Osteocyte (in vitro differentiated cells): ENCODE results near the gene TBPL1. TPM values are rescaled to one million over a fixed set of nuclear protein-coding genes. Genes with fewer than 3 reads are reported as not detected.

Experiments used
- DNase-seq: peaks from one replicate; pipeline ENCODE4 v3.0.0; 2021; ENCODE audit warnings: mixed read lengths; ENCODE audit not compliant: unreplicated experiment; ENCODE audit errors: extremely low spot score
- H3K27ac Mint-ChIP-seq: one replicate; pipeline ENCODE4 v1.8.0; 2021; ENCODE audit warnings: mild to moderate bottlenecking, mixed read lengths; ENCODE audit not compliant: unreplicated experiment
- H3K27me3 Mint-ChIP-seq: one replicate; pipeline ENCODE4 v1.8.0; 2021; ENCODE audit warnings: mixed read lengths; ENCODE audit not compliant: unreplicated experiment
- H3K36me3 Mint-ChIP-seq: one replicate; pipeline ENCODE4 v1.8.0; 2021; ENCODE audit warnings: mixed read lengths; ENCODE audit not compliant: unreplicated experiment
- H3K4me1 Mint-ChIP-seq: one replicate; pipeline ENCODE4 v1.8.0; 2021; ENCODE audit warnings: mixed read lengths; ENCODE audit not compliant: unreplicated experiment
- H3K4me3 Mint-ChIP-seq: one replicate; pipeline ENCODE4 v1.8.0; 2021; ENCODE audit warnings: mild to moderate bottlenecking, moderate library complexity, mixed read lengths; ENCODE audit not compliant: unreplicated experiment
- H3K9me3 Mint-ChIP-seq: one replicate; pipeline ENCODE4 v1.8.0; 2021; ENCODE audit warnings: mixed read lengths; ENCODE audit not compliant: unreplicated experiment
- total RNA-seq: library from RNA; stranded (reverse); gene quantifications from 2 replicates; pipeline ENCODE4 v1.2.1, GENCODE V29; 2021
- TF ChIP-seq, protein P1 (sequence below): fragments of 200-600 bp; sonication (generic); IDR thresholded peaks from 2 replicates; pipeline ENCODE4 v1.5.0; 2021; ENCODE audit warnings: antibody characterized with exemption, mild to moderate bottlenecking, moderate library complexity

The TBPL1 gene
- total RNA-seq, 1 donor from 2014 or later, result 35.0 TPM

DNA sequence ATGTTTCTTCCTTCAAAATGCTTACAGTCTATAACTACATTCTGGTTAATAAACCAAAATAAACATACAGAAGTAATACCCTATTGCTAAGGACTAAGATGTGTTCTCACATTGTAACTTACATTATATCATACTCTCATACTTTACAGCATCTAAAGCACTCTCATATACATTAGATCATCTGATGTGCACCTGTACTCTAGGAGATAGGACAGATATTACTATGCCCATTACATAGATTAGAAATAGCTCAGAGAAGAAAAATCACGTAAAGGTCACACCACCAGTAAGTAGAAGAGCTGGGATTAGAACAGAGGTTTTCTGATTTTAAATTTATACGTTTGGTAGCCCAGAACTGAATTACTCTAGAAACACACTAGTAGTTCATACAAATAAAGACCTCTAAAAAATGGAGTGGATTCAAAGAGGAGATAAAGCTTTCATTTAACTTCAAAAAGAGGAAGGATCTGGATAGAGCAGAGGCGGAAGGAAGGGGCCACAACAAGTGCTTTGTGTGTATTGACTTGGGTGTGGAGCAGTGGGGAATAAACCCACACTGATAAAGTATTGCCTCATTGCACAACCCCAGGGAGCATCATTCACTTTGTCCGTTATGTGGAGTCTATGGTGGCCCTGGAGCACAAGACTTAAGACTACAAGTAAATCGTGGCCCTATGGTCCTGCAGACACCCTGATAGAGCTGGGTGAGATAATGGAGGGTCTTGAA, 68.5 kb downstream of the TBPL1 start:
- DNase-seq, result no peak
- TF ChIP-seq, protein P1, sequence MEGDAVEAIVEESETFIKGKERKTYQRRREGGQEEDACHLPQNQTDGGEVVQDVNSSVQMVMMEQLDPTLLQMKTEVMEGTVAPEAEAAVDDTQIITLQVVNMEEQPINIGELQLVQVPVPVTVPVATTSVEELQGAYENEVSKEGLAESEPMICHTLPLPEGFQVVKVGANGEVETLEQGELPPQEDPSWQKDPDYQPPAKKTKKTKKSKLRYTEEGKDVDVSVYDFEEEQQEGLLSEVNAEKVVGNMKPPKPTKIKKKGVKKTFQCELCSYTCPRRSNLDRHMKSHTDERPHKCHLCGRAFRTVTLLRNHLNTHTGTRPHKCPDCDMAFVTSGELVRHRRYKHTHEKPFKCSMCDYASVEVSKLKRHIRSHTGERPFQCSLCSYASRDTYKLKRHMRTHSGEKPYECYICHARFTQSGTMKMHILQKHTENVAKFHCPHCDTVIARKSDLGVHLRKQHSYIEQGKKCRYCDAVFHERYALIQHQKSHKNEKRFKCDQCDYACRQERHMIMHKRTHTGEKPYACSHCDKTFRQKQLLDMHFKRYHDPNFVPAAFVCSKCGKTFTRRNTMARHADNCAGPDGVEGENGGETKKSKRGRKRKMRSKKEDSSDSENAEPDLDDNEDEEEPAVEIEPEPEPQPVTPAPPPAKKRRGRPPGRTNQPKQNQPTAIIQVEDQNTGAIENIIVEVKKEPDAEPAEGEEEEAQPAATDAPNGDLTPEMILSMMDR, result no peak
- H3K9me3 Mint-ChIP-seq, result peaks cover 8% of the 10 kb centered on the region
- H3K4me3 Mint-ChIP-seq, result no peak overlapping the region
- peaks cover 33% of the 10 kb centered on the region for H3K36me3 Mint-ChIP-seq
- H3K27me3 Mint-ChIP-seq, result no peaks in the 10 kb centered on the region
- H3K27ac Mint-ChIP-seq, result no peak overlapping the region
- H3K4me1 Mint-ChIP-seq, result peaks cover 29% of the 10 kb centered on the region

DNA sequence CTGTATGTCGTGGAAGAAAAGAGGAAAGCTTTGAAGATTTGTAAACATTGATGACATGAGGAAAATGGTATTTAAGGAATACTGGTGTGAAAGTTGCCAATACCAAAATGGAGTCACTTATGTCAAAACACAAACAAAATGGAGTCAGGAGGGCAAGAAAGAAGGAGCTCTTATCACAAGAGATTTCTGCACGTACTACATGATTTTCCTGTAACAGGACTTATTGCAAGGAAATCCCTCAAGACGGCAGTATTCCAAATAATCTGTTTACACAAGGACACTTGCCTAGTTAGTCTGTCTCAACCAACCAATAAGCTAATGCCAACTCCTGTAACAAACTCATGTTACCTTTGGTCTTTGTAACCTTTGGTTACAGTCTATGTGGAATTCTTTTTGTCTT, 69.6 kb downstream of the TBPL1 start:
- H3K4me1 Mint-ChIP-seq, result peaks cover 28% of the 10 kb centered on the region
- peaks cover 8% of the 10 kb centered on the region for H3K9me3 Mint-ChIP-seq
- H3K4me3 Mint-ChIP-seq, result no peak overlapping the region
- H3K27ac Mint-ChIP-seq, result no peak overlapping the region
- peaks cover 40% of the 10 kb centered on the region for H3K36me3 Mint-ChIP-seq
- no peak for DNase-seq
- H3K27me3 Mint-ChIP-seq, result no peaks in the 10 kb centered on the region
- TF ChIP-seq, protein P1, result no peak

DNA sequence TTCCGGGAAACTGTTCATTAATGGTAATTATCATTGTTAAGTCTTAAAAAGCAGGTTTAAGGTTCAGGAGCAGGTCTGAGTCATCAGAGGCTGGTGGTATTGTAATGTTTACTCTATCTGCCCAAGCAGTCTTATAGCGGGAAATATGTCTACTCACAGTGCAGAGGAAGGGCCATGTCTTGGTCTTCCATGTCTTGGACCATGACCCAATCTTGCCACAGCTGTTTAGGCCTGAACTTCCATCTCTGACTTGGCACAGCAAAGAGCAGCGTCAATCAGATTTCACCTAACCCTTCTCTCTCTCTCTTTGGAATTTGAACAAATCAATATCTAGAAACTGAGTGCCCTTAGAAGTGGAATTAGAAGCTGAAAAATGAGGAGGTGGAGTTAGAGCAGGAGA, 73.6 kb downstream of the TBPL1 start:
- Mint-ChIP-seq H3K27ac (no peak overlapping the region), H3K27me3 (no peaks in the 10 kb centered on the region), H3K9me3 (peaks cover under 1% of the 10 kb centered on the region), H3K36me3 (peaks cover 35% of the 10 kb centered on the region), H3K4me1 (peaks cover 13% of the 10 kb centered on the region), H3K4me3 (no peak overlapping the region)
- TF ChIP-seq, protein P1, result no peak
- DNase-seq, result no peak

DNA sequence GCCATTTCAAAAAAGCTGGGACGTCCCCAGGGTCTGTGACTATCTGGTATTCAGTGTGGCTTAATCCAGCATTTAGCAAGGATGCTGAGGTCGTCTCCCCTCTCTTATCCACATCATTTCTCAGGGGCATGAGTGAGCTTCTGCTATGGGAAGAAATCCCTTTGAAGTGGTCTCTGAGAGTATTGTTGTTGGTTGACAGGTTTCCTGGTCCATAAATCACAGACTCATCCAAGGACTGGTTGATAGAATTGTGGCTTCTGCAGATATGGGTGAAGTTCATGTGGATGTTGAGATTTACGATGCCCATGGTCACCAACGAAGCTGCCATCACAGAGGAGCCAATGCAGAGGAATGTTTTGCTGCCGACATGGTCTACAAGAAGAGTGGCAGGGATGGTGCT, 75.4 kb downstream of the TBPL1 start:
- no peaks in the 10 kb centered on the region for H3K9me3 Mint-ChIP-seq
- H3K27me3 Mint-ChIP-seq, result no peaks in the 10 kb centered on the region
- H3K4me1 Mint-ChIP-seq, result peaks cover 13% of the 10 kb centered on the region
- peaks cover 29% of the 10 kb centered on the region for H3K36me3 Mint-ChIP-seq
- H3K27ac Mint-ChIP-seq, result no peak overlapping the region
- H3K4me3 Mint-ChIP-seq, result no peak overlapping the region
- DNase-seq, result no peak
- TF ChIP-seq, protein P1, result no peak

DNA sequence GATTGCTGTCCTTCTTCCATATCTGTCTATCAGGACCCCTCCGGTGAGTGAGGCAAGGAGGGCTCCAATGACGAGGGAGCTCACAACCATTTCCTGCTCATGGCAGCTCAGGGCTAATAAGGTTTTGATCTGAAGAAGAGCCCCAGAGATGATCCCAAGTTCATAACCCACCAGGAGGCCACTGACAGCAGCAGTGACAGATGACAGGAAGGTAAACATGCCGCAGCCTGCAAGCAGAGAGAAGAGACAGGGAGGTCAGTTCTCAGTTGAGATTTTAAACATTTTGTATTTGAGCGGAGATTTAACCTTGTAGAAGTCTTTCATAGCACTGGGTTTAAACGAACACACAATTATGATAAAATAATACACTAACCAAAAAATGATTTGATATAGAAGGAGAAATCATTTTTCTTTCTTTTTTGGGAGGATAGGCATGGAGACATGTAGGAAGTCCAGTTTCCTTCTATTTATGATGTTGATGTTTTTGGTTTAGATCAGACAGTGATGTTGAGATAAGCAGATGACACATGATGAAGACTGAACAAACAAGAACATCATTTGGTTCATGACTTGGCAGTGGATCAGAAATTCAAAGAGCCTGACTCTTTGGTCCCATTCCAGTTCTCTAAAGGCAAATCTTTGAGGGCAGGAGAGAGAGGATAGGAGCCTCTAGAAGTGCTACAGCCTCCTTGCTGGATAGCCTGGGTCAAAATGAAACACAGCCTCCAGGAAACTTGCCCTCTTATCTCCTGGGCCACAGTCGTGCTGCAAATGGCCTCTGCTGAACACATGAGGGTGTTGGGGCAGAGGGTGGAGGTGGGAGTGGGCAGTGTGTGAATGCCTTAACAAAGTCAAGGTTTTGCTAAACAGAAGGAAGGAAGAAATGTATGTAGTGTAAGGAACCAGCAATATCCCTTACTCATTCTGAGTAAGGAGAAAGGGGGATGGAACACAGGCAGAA, 76.8 kb downstream of the TBPL1 start:
- H3K36me3 Mint-ChIP-seq, result peaks cover 23% of the 10 kb centered on the region
- H3K4me1 Mint-ChIP-seq, result peaks cover 14% of the 10 kb centered on the region
- TF ChIP-seq, protein P1, result no peak
- no peaks in the 10 kb centered on the region for H3K9me3 Mint-ChIP-seq
- no peak overlapping the region for H3K4me3 Mint-ChIP-seq
- DNase-seq, result no peak
- H3K27me3 Mint-ChIP-seq, result no peaks in the 10 kb centered on the region
- peak overlapping the region; percentile 35 for H3K27ac Mint-ChIP-seq
